D341Med (cell line): ENCODE results near the gene IGSF6.
"Not testable (repeated sequence)": the region's sequence is repeated elsewhere in the genome, so short reads cannot be mapped to it uniquely, and the experiment has no call there.

Experiments
- DNase-seq: peaks from one replicate; pipeline ENCODE4 v3.0.0; 2012; ENCODE audit warnings: low spot score

IGSF6 gene

GRCh38 chr16:21653571-21653970 is 1.2 kb upstream of the IGSF6 start:
- no peak for DNase-seq

GRCh38 chr16:21651515-21651914 is 893 bp downstream of the IGSF6 start:
- no peak for DNase-seq

GRCh38 chr16:21650521-21650920 is 1.9 kb downstream of the IGSF6 start:
- no peak for DNase-seq

GRCh38 chr16:21649826-21650406 is 2.5 kb downstream of the IGSF6 start:
- not testable (repeated sequence) for DNase-seq

- DNase-seq, result no peak
These were observed 4.7 kb downstream of the IGSF6 start for GRCh38 chr16:21647562-21648164.

GRCh38 chr16:21646721-21647561 is 5.5 kb downstream of the IGSF6 start:
- DNase-seq, result no peak

GRCh38 chr16:21646091-21646490 is 6.3 kb downstream of the IGSF6 start:
- DNase-seq, result no peak

- no peak for DNase-seq
These were observed 7.1 kb downstream of the IGSF6 start for GRCh38 chr16:21645261-21645721.

GRCh38 chr16:21644674-21645073 is 7.7 kb downstream of the IGSF6 start:
- no peak for DNase-seq

- no peak for DNase-seq
These were observed 8.6 kb downstream of the IGSF6 start for GRCh38 chr16:21643785-21644184.

- no peak for DNase-seq
These were observed 9.5 kb downstream of the IGSF6 start for GRCh38 chr16:21642861-21643260.

- DNase-seq, result no peak
These were observed 10.5 kb downstream of the IGSF6 start for GRCh38 chr16:21641916-21642315.

- no peak for DNase-seq
These were observed 12.9 kb downstream of the IGSF6 start for GRCh38 chr16:21639493-21639892.

GRCh38 chr16:21638573-21638975 is 13.8 kb downstream of the IGSF6 start:
- DNase-seq, result no peak

GRCh38 chr16:21637032-21637968 is 15.1 kb downstream of the IGSF6 start:
- no peak for DNase-seq

GRCh38 chr16:21635694-21636093 is 16.7 kb downstream of the IGSF6 start:
- DNase-seq, result not testable (repeated sequence)

- no peak for DNase-seq
These were observed 18.2 kb downstream of the IGSF6 start for GRCh38 chr16:21634216-21634615.

GRCh38 chr16:21631951-21632575 is 20.3 kb downstream of the IGSF6 start:
- DNase-seq, result not testable (repeated sequence)

GRCh38 chr16:21631376-21631775 is 21.0 kb downstream of the IGSF6 start:
- not testable (repeated sequence) for DNase-seq

- not testable (repeated sequence) for DNase-seq
These were observed 21.5 kb downstream of the IGSF6 start for GRCh38 chr16:21630866-21631265.
